Bronchial epithelial cell (primary cell): ENCODE data around the gene MTG1. TPM values are rescaled to one million over a fixed set of nuclear protein-coding genes. Genes with fewer than 3 reads are reported as not detected.

Source experiments
- DNase-seq: peaks from one replicate; pipeline ENCODE4 v3.0.0-alpha.2; 2010; ENCODE audit warnings: low read depth
- FAIRE-seq: peaks from 2 replicates; lab custom pipeline; 2011; peaks lifted over from hg19 to GRCh38; lab: Jason Lieb, UNC
- H3K27me3 ChIP-seq: 2 replicates; pipeline ENCODE4 v1.5.1; 2011; ENCODE audit warnings: low read length; ENCODE audit not compliant: control insufficient read depth, insufficient read depth
- H3K36me3 ChIP-seq: 2 replicates; pipeline ENCODE4 v1.5.1; 2011; ENCODE audit warnings: low read length; ENCODE audit not compliant: control insufficient read depth, insufficient read depth
- H3K4me3 ChIP-seq: 2 replicates; pipeline ENCODE4 v1.5.1; 2011; ENCODE audit warnings: mild to moderate bottlenecking, low read depth, low read length, control low read depth
- total RNA-seq: library from RNA; depleted of rRNA; stranded (reverse); fragments of >200 nt; gene quantifications from 2 replicates; pipeline ENCODE4 v1.2.1, GENCODE V29; 2014
- TF ChIP-seq, protein P1 (sequence below): IDR thresholded peaks from 2 replicates; pipeline ENCODE4 v1.5.1; 2011; ENCODE audit warnings: mild to moderate bottlenecking, moderate library complexity, low read length, control low read depth, inconsistent platforms; ENCODE audit not compliant: insufficient read depth, severe bottlenecking

Gene MTG1
- total RNA-seq, 1 donor from 2014 or later: 20.5 TPM

DNA sequence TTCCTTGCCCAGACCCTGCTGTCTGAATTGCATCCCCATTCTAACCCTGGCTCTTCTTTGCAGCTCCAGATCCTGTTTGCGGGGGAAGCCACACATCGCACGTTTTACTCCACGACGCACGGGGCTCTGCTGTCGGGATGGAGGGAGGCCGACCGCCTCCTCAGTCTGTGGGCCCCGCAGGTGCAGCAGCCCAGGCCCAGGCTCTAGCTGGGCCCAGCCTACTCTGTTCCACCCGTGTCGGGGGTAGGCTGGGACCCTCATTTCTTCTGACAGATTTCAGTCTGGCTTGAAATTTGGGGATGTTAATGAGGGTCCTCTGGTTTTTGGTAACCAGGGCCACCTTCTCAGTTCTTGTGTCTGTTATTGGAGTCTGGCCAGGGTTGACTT, 2.7 kb upstream of the MTG1 start:
- FAIRE-seq: no peak
- TF ChIP-seq, protein P1, sequence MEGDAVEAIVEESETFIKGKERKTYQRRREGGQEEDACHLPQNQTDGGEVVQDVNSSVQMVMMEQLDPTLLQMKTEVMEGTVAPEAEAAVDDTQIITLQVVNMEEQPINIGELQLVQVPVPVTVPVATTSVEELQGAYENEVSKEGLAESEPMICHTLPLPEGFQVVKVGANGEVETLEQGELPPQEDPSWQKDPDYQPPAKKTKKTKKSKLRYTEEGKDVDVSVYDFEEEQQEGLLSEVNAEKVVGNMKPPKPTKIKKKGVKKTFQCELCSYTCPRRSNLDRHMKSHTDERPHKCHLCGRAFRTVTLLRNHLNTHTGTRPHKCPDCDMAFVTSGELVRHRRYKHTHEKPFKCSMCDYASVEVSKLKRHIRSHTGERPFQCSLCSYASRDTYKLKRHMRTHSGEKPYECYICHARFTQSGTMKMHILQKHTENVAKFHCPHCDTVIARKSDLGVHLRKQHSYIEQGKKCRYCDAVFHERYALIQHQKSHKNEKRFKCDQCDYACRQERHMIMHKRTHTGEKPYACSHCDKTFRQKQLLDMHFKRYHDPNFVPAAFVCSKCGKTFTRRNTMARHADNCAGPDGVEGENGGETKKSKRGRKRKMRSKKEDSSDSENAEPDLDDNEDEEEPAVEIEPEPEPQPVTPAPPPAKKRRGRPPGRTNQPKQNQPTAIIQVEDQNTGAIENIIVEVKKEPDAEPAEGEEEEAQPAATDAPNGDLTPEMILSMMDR: no peak
- H3K4me3 ChIP-seq: no peak overlapping the region
- peaks cover 5% of the 10 kb centered on the region for H3K36me3 ChIP-seq
- no peak for DNase-seq
- no peaks in the 10 kb centered on the region for H3K27me3 ChIP-seq

- TF ChIP-seq, protein P1: no peak
- no peak for FAIRE-seq
- no peak overlapping the region for H3K4me3 ChIP-seq
- peaks cover 7% of the 10 kb centered on the region for H3K36me3 ChIP-seq
- no peak for DNase-seq
- H3K27me3 ChIP-seq: no peaks in the 10 kb centered on the region
Observed at GRCh38 chr10:133391761-133392518, 2.0 kb upstream of the MTG1 start.

- Histone ChIP-seq H3K27me3 (no peaks in the 10 kb centered on the region), H3K4me3 (peak overlapping the region; percentile 73), H3K36me3 (peaks cover 10% of the 10 kb centered on the region)
- FAIRE-seq (no peak), DNase-seq (no peak)
- TF ChIP-seq, protein P1: no peak
Observed at GRCh38 chr10:133393401-133394063, 425 bp upstream of the MTG1 start.

DNA sequence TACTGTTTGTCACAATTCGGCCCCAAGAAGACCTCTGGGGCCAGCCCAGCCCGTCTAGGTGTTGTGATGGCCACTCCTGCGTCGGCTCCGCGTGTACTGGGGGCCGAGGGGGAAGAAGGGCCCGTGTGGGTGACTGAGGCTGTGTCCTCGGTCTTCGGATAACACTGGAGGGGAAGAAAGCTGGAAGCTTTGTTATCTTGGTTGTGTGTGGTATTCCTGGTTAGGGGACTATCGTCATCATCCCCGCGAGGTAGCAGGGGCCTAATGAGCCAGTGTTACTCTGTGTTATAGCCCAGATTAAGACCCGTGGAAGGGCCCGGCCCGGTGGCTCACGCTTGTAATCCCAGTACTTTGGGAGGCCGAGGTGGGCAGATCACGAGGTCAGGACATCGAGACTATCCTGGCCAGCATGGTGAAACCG, 854 bp downstream of the MTG1 start:
- H3K4me3 ChIP-seq: peak overlapping the region; percentile 73
- no peak for FAIRE-seq
- TF ChIP-seq, protein P1: no peak
- no peak for DNase-seq
- peaks cover 16% of the 10 kb centered on the region for H3K36me3 ChIP-seq
- H3K27me3 ChIP-seq: no peaks in the 10 kb centered on the region

DNA sequence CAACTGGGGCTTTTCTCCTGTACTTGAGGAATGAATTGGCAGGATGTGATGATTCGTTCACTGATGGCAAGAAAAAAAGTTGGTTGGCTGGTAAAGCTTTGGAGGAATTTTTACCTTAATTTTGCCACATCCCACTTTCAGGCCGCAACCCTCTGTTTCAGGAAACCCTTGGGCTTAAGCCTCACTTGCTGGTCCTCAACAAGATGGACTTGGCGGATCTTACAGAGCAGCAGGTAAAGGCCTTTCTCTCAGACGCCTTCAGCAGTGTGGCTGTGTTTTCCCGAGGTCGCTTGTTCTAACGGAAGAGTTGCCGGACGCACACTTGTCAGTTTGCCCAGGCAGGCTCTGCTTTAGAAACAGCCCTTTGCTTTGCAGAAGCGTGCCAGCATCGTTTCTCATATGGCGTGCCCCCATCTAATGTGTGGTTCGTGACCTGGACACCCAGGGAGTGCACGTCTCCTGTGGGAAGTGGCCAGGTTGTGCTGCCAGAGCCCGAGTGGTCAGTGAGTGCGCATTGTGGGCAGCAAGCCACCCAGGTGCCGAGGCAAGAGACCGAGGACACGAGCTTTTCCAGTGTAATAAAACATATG, 2.2 kb downstream of the MTG1 start:
- Histone ChIP-seq H3K4me3 (no peak overlapping the region), H3K36me3 (peaks cover 22% of the 10 kb centered on the region), H3K27me3 (no peaks in the 10 kb centered on the region)
- FAIRE-seq (no peak), DNase-seq (peak; percentile 27)
- TF ChIP-seq, protein P1: no peak
